Measurements from ENCODE around the gene PRKN.
"Not testable (repeated sequence)": the region's sequence is repeated elsewhere in the genome, so short reads cannot be mapped to it uniquely, and the experiment has no call there.

Gene PRKN

GRCh38 chr6:161353208-161353613 is 1374.4 kb downstream of the PRKN start:
- peak; percentile 21 for DNase-seq (ENCODE audit: low read depth)

DNA sequence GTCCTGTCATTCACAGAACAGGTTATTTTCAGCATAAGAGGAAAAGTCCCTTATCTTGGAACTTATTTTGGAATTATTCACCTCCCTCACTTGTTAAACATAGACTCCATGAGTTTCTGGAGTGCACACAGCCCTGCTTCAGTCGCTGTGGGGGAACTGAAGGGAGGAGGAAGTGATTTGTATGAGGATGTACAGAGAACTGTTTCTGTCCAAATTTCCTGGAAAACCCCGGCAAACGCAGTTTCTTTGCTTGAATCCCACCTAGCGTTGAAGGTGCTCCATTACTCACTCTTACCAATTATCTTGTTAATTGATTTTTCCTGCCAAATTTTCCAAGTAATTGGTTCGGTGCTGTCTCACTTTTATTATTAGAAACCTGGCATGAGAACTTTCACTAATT is 1375.7 kb downstream of the PRKN start:
- no peak for DNase-seq (ENCODE audit: low read depth)

DNA sequence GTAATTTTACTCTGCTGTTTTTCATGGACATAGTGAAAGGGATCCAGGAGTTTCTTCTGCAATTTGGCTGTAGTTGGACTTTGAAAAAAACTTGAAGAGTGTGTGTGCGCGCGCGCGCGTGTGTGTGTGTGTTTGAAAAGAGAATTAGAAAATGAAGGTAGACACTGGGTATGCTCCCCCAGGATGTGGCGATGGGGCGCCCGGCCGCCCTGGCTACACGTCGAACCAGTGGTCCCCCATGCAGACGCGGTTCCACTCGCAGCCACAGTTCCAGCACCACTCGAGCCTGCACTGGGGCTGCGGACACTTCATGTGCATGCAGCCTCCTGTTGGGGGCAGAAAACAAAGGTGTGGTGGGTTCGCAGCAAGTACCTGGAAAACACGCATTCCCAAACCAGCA is 1377.7 kb downstream of the PRKN start:
- DNase-seq (ENCODE audit: low read depth), result no peak

GRCh38 chr6:161348628-161348994 is 1379.0 kb downstream of the PRKN start:
- DNase-seq (ENCODE audit: low read depth), result no peak

DNA sequence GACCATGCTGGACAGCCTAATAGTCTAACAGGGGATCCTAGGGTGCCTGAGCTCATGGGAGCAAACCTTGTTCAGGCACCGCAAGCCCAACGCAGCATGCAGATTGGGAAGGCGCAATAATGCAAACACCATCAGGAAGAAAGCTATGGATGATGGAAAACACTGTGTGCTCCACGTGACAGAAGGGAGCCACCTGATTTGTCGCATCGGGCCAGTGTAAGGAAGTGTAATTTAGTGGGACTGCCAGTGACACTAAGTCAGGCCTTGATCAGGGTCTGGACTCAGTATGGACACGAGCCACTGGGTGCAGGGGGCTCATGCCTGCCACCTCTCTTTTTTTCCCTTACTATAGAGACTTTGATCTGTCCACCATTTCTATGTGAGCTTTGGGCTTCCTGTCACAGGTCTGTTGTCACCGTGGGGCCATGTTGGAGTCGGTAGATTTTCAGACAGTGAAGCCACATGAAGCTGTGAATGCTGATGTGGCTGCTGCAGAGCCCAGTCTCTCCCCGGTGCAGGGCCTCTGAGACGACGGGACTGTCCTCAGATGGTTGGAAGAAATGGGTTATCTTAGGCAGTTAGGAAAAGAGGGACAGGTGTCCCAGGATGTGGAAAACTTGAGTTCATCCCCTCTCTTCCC is 1379.5 kb downstream of the PRKN start:
- no peak for DNase-seq (ENCODE audit: low read depth)

DNA sequence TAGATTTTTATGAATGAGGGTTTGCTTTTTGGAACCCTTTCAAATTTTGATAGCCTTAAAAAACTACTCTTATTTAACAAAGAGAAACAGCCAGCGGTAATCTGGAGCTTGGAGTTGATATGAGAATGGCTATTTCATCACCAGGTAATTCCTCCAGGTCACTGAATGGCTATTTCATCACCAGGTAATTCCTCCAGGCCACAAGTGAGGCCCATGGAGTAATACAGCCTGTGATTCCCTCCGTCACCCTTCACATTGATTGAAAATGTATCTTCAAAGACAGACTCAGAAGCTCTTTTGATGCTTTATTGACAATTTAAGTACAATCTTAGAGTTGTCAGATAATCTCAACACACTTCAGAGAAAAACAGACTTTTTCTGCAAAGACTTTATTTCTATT is 1380.4 kb downstream of the PRKN start:
- no peak for DNase-seq (ENCODE audit: low read depth)

- DNase-seq (ENCODE audit: low read depth), result no peak
Observed at GRCh38 chr6:161346717-161347116, 1380.8 kb downstream of the PRKN start.

- DNase-seq (ENCODE audit: low read depth), result no peak
Observed at GRCh38 chr6:161344626-161345025, 1382.9 kb downstream of the PRKN start.

- DNase-seq (ENCODE audit: low read depth), result no peak
Observed at GRCh38 chr6:161342039-161342438, 1385.5 kb downstream of the PRKN start.

DNA sequence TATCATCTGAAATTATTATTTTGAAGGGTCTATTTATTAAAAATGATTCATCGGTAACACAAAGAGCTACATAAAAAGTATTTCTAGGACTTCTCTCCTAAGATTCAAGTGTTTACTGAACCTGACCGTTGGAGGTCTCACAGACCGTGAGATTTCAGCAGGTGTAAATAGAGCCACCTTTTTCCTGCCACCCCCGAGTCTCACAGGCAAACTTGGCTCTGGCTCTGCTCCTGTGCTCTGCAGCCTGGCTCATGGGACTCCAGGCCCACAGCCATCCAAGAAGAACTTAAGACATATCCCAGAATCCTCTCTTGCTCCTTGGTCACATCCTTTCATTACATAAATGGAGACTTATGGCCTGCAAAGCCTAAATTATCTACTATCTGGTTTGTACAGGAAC is 1385.9 kb downstream of the PRKN start:
- no peak for DNase-seq (ENCODE audit: low read depth)

DNA sequence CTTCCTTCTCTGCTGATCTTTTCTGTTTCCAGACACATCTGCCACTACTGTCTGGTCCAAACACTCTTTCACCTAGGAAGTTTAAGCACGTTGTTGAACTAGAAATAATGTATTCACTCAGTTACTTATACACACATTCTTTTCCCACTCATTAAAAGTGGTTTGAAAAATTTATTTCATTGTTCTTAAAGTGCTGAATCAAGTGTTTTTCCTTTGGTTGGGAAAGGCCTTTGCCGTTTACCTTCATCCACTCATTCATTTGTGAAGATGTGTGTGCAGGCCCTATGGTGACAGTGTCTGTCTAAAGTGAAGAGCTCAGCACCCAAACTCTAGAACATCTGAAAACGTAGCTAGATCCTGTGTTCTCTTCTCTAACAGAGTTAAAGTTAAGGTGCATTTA is 1389.6 kb downstream of the PRKN start:
- DNase-seq (ENCODE audit: low read depth), result no peak

- DNase-seq (ENCODE audit: low read depth), result no peak
Observed at GRCh38 chr6:161336479-161336878, 1391.1 kb downstream of the PRKN start.

GRCh38 chr6:161333410-161333809 is 1394.2 kb downstream of the PRKN start:
- no peak for DNase-seq (ENCODE audit: low read depth)

GRCh38 chr6:161331402-161332081 is 1396.0 kb downstream of the PRKN start:
- DNase-seq (ENCODE audit: low read depth), result not testable (repeated sequence)

DNA sequence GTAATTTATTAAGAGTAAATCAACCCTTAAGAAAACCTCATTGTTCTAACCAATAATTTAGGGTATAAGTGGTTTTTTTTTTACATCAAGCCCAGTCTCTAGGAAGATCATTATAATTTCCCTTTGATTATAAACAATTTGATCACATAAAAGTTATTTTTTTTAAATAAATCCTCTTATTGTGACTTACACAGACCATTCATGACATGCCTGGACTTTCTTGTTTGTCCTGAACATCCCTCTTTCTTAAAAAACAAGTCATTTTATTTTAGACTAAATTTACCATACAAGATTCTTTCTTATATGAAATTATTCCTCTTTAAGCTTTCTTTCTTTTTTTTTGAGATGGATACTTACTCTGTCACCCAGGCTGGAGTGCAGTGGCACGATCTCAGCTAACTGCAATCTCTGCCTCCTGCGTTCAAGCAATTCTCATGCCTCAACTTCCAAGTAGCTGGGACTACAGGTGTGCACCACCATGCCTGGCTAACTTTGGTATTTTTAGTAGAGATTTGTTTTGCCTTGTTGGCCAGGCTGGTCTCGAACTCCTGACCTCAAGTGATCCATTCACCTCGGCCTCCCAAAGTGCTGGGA is 1400.1 kb downstream of the PRKN start:
- no peak for DNase-seq (ENCODE audit: low read depth)

- DNase-seq (ENCODE audit: low read depth), result no peak
Observed at GRCh38 chr6:161319231-161319630, 1408.3 kb downstream of the PRKN start.

- DNase-seq (ENCODE audit: low read depth), result no peak
Observed at GRCh38 chr6:161318456-161318855, 1409.1 kb downstream of the PRKN start.

DNA sequence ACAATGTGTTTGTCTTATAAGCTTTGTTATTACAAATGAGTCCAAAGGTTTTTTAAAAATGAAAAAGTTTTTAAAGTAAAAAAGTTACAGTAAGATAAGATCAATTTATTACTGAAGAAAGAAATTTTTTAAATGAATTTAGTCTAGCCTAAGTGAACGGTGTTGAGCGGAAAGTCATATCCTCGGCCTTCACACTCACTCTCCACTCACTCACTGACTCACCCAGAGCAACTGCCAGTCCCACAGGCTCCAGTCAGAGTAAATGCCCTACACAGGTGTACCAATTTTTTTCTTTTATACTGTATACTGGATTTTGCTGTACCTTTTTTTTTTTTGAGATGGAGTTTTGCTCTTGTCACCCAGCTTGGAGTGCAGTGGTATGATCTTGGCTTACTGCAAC is 1411.0 kb downstream of the PRKN start:
- no peak for DNase-seq (ENCODE audit: low read depth)

DNA sequence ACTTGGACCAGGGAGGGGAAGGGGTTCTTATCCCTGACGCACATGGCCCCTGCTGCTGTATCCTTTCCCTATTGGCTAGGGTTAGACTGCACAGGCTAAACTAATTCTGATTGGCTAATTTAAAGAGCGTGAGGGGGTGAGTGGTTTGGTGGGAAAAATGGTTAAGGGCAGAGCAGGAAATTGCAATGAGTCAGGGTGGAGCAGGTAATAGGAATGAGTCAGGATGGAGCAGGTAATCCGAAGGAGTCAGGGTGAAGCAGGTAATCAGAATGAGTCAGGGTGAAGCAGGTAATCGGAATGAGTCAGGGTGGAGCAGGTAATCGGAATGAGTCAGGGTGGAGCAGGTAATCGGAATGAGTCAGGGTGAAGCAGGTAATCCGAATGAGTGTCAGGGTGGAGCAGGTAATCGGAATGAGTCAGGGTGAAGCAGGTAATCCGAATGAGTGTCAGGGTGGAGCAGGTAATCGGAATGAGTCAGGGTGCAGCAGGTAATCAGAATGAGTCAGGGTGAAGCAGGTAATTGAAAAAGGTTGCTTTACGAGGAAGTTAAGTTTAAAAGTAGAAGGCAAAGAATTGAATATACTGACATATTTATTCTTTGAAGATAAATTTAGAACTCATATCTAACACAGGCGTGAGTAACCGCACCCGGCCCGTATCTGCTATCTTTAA is 1412.2 kb downstream of the PRKN start:
- not testable (repeated sequence) for DNase-seq (ENCODE audit: low read depth)

GRCh38 chr6:161314541-161315245 is 1412.9 kb downstream of the PRKN start:
- not testable (repeated sequence) for DNase-seq (ENCODE audit: low read depth)

- DNase-seq (ENCODE audit: low read depth), result no peak
Observed at GRCh38 chr6:161313940-161314509, 1413.5 kb downstream of the PRKN start.

- not testable (repeated sequence) for DNase-seq (ENCODE audit: low read depth)
Observed at GRCh38 chr6:161313475-161313874, 1414.1 kb downstream of the PRKN start.

Measured in iris pigment epithelial cell (primary cell).